K562 (cell line): ENCODE results near the gene CEP78. TPM values are rescaled to one million over a fixed set of nuclear protein-coding genes. Genes with fewer than 3 reads are reported as not detected.

ENCODE experiments used
- ATAC-seq: fragments of 200-7000 bp; cut with Tn5 transposase; 3 replicates; pipeline ENCODE4 v1.9.1; 2020; ENCODE audit warnings: moderate library complexity
- BruUV-seq: library from RNA; stranded (reverse); fragments of 400-500 nt; replicated peaks from 2 replicates; lab custom pipeline; 2021; lab: Mats Ljungman, UMichigan
- CTCF ChIA-PET: fragments of 300-600 bp; formaldehyde crosslinking; extraction: SDS; loops from one replicate; lab custom pipeline; 2021; ENCODE audit warnings: low intra/inter-chr PET ratio; lab: Yijun Ruan, JAX
- POLR2A ChIA-PET: fragments of 300-600, 350-650 bp; sonication (Branson Sonifier 250); formaldehyde crosslinking; extraction: SDS; loops from one replicate; lab custom pipeline; 2021; ENCODE audit warnings: antibody characterized with exemption, inconsistent platforms; lab: Yijun Ruan, JAX
- DNase-seq, 4 experiments: peaks; one replicate each; pipeline versions ENCODE4 v3.0.0 to v3.0.0-alpha.2; 2011 to 2018; ENCODE audit warnings: low spot score in 3 of 4, mixed read lengths in 3 of 4; ENCODE audit errors: extremely low read depth in 1 of 4
- FAIRE-seq: peaks from 2 replicates; lab custom pipeline; 2011; peaks lifted over from hg19 to GRCh38; lab: Jason Lieb, UNC
- H2AFZ ChIP-seq: 2 replicates; pipeline ENCODE4 v1.6.0; 2011; ENCODE audit warnings: low read depth, low read length, control low read depth, inconsistent platforms
- H3K27ac ChIP-seq: fragments of 200-600 bp; 3 replicates; pipeline ENCODE4 v1.8.0; 2011; ENCODE audit warnings: low read depth, mild to moderate bottlenecking, control low read depth, inconsistent platforms, low read length, moderate library complexity, mixed read lengths; ENCODE audit errors: extremely low read depth
- H3K27me3 ChIP-seq, 2 experiments: fragments of 300-600 bp in 1 of 2; 2 replicates in 1 of 2; 3 replicates in 1 of 2; pipeline versions ENCODE4 v1.6.0 to v1.8.0; 2011; ENCODE audit warnings: inconsistent platforms in 2 of 2, low read length in 2 of 2, mild to moderate bottlenecking in 1 of 2, mixed read lengths in 1 of 2, moderate library complexity in 1 of 2; ENCODE audit not compliant: control insufficient read depth in 2 of 2, insufficient read depth in 2 of 2
- H3K36me3 ChIP-seq: fragments of 300-600 bp; 3 replicates; pipeline ENCODE4 v1.8.0; 2011; ENCODE audit warnings: mild to moderate bottlenecking, low read length, inconsistent platforms; ENCODE audit not compliant: control insufficient read depth, insufficient read depth
- H3K4me1 ChIP-seq, 2 experiments: fragments of 200-600 bp in 1 of 2; replicated peaks in 1 of 2; 2 replicates in 1 of 2; 3 replicates in 1 of 2; pipeline versions ENCODE4 v1.5.1 to v1.8.0; 2011; ENCODE audit warnings: inconsistent platforms in 2 of 2, low read length in 2 of 2, mild to moderate bottlenecking in 1 of 2, mixed read lengths in 1 of 2, moderate library complexity in 1 of 2; ENCODE audit not compliant: control insufficient read depth in 2 of 2, insufficient read depth in 2 of 2
- H3K4me2 ChIP-seq: 2 replicates; pipeline ENCODE4 v1.6.1; 2011; ENCODE audit warnings: low read length, control low read depth, inconsistent platforms, mixed read lengths; ENCODE audit not compliant: insufficient read depth
- H3K4me3 ChIP-seq: fragments of 200-600 bp; sonication (generic), shearing (Covaris generic); 2 replicates; pipeline ENCODE4 v1.5.1; 2016; ENCODE audit warnings: control low read depth, inconsistent platforms
- H3K79me2 ChIP-seq: fragments of 200-600 bp; 3 replicates; pipeline ENCODE4 v1.8.0; 2011; ENCODE audit warnings: low read length, inconsistent platforms; ENCODE audit not compliant: control insufficient read depth, insufficient read depth
- H3K9ac ChIP-seq, 2 experiments: 2 replicates each; pipeline versions ENCODE4 v1.6.0 to v1.6.1; 2011; ENCODE audit warnings: low read depth in 2 of 2, low read length in 2 of 2, control low read depth in 1 of 2, inconsistent platforms in 1 of 2, mild to moderate bottlenecking in 1 of 2, mixed read lengths in 1 of 2; ENCODE audit not compliant: insufficient read depth in 1 of 2
- H3K9me1 ChIP-seq: one replicate; pipeline ENCODE4 v1.6.0; 2011; ENCODE audit warnings: inconsistent platforms, mild to moderate bottlenecking, low read length, moderate library complexity; ENCODE audit not compliant: control insufficient read depth, insufficient read depth
- H3K9me3 ChIP-seq: replicated peaks from 2 replicates; pipeline ENCODE4 v1.5.1; 2011; ENCODE audit warnings: low read depth, low read length, inconsistent platforms; ENCODE audit not compliant: control insufficient read depth, insufficient read depth
- H4K20me1 ChIP-seq: replicated peaks from 2 replicates; pipeline ENCODE4 v1.6.1; 2011; ENCODE audit warnings: low read length, inconsistent platforms, mixed read lengths; ENCODE audit not compliant: control insufficient read depth, insufficient read depth
- HLTF ChIP-seq: fragments of 450-650 bp; IDR thresholded peaks from 2 replicates; pipeline ENCODE4 v1.6.1; 2016
- SRSF1 ChIP-seq: fragments of 200-400 bp; formaldehyde crosslinking; IDR thresholded peaks from 2 replicates; pipeline ENCODE4 v1.6.1; 2017; ENCODE audit warnings: mild to moderate bottlenecking, low read depth, low read length, moderate library complexity
- XRCC3 ChIP-seq: fragments of 450-650 bp; IDR thresholded peaks from 2 replicates; pipeline ENCODE4 v1.6.1; 2017; ENCODE audit warnings: mild to moderate bottlenecking, moderate library complexity
- WGBS: fragments of 100-300 bp; shearing (Covaris generic); methylation state at CpG from one replicate; pipeline ENCODE4 v1.1.6; 2016; ENCODE audit warnings: low coverage, mixed read lengths; ENCODE audit not compliant: insufficient coverage; ENCODE audit errors: missing lambda C conversion rate; 5-methylcytosine and 5-hydroxymethylcytosine counted together
- in situ Hi-C: fragments of 300-500 bp; cut with MboI; formaldehyde crosslinking; loops from 4 replicates; pipeline ENCODE4 v1.15.0; 2018; ENCODE audit warnings: inconsistent platforms, mixed read lengths
- intact Hi-C: fragments of 100-400 bp; cut with micrococcal nuclease; formaldehyde crosslinking; loops from 2 replicates; pipeline ENCODE4 v1.14.2; 2022
- polyA plus RNA-seq, 8 experiments: library from polyadenylated mRNA; depleted of rRNA in 4 of 8; stranded (reverse) in 5 of 8; unstranded in 3 of 8; fragments of >200 nt; fragmentation: Nextera tagmentation in 2 of 8; fragmentation: Illumina TruSeq in 1 of 8; extraction: Ambion mirVana in 2 of 8; extraction: Trizol in 1 of 8; gene quantifications; 2 replicates each; pipeline versions ENCODE4 v1.2.1 to v1.2.3, GENCODE V29; 2011 to 2014; ENCODE audit warnings: inconsistent platforms in 1 of 8, missing spikeins in 1 of 8
- total RNA-seq, 7 experiments: library from RNA; depleted of rRNA in 6 of 7; stranded (reverse); fragments of >200 nt in 6 of 7; fragmentation: Illumina TruSeq in 2 of 7; extraction: Trizol in 2 of 7; gene quantifications; 2 replicates each; pipeline versions ENCODE4 v1.2.1 to v1.2.3, GENCODE V29; 2011 to 2021; ENCODE audit warnings: low replicate concordance in 1 of 7
- TF ChIP-seq, protein P1 (sequence below), 3 experiments: fragments of 200-800 bp in 1 of 3; sonication (Bioruptor generic) in 1 of 3; sonication (generic) in 1 of 3; formaldehyde crosslinking in 1 of 3; IDR thresholded peaks; 2 replicates each; pipeline versions ENCODE4 v1.6.1 to v1.8.0; 2016 to 2022; ENCODE audit warnings: mild to moderate bottlenecking in 2 of 3, missing compliant biosample characterization in 2 of 3, missing genetic modification characterization in 2 of 3, missing genetic modification reagents in 1 of 3
- TF ChIP-seq, protein P2 (sequence below): fragments of 250-450 bp; sonication (Bioruptor Pico); IDR thresholded peaks from 2 replicates; pipeline ENCODE4 v1.5.1; 2021; ENCODE audit warnings: mild to moderate bottlenecking

The CEP78 gene
- total and polyA plus RNA-seq, 9 of the 15 experiments (the other 6 are each of a cell fraction or from before 2014, with no cell fraction given): 3.5 to 26.0 (median 21.5) TPM

DNA sequence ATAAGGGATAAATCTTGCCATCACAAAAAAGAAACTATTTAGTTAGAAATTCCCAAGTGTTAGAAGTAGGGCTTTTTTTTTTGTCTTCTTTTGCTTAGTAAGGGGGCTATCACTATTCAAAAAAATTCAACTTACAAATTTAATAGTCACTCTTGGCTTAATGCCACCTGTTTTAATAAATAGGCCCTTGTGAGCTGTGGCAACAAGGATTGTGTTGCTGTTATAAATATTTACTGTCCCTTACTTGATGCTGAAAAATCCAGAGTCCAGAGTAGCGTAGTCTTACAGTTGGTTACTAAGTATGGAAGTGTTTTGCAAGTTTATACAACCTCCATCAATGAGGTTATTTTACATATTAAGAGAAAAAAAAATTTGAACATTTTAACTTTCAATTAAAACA, 21.4 kb upstream of the CEP78 start:
- Histone ChIP-seq H3K4me3 (no peak overlapping the region), H3K9me1 (no peaks in the 10 kb centered on the region), H2AFZ (no peak overlapping the region), H3K4me1 (no peaks in the 10 kb centered on the region), H3K9ac (no peak overlapping the region), H3K79me2 (no peaks in the 10 kb centered on the region), H3K9me3 (no peaks in the 10 kb centered on the region), H3K4me2 (no peak overlapping the region), H3K27ac (no peak overlapping the region), H3K27me3 (peaks cover 0 to 16% of the 10 kb centered on the region in 2 experiments; a peak in 2 of 5 replicates), H3K36me3 (no peaks in the 10 kb centered on the region), H4K20me1 (no peaks in the 10 kb centered on the region)
- ChIA-PET CTCF (no interaction called here), POLR2A (no interaction called here)
- WGBS: 0% methylated on average over 1 of the region's 1 CpG
- no peak for ATAC-seq
- BruUV-seq: no TSS peak
- FAIRE-seq: no peak
- DNase-seq: no peak
- in situ Hi-C loops: no loop called here
- intact Hi-C loops: no loop called here
- TF ChIP-seq HLTF: no peak

DNA sequence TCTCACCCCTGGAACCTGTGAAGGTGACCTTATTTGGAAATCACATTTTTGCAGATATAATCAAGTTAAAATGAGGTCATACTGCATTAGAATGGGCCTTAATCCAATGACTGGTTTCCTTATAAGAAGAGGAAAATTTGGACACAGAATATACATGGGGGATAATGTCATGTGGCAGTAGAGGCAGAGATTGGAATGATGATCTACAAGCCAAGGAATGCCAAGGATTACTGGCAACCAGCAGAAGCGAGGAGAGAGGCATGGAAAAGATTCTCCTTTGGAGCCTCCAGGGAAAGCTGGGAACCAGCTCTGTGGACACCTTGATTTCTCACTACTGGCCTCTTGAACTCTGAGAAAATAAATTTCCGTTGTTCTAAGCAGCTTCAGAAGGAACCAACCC, 20.2 kb upstream of the CEP78 start:
- Histone ChIP-seq H3K79me2 (no peaks in the 10 kb centered on the region), H3K27ac (no peak overlapping the region), H2AFZ (no peak overlapping the region), H3K27me3 (peaks cover 0 to 16% of the 10 kb centered on the region in 2 experiments; a peak in 2 of 5 replicates), H3K4me1 (no peaks in the 10 kb centered on the region), H3K9me3 (no peaks in the 10 kb centered on the region), H3K4me2 (no peak overlapping the region), H4K20me1 (no peaks in the 10 kb centered on the region), H3K9ac (no peak overlapping the region), H3K4me3 (no peak overlapping the region), H3K9me1 (no peaks in the 10 kb centered on the region), H3K36me3 (no peaks in the 10 kb centered on the region)
- intact Hi-C loops: no loop called here
- ChIA-PET POLR2A (interaction anchor here (0.6 to 0.9 kb wide), 2 partner anchors 10 to 1403 kb away, joined by 3 to 7 read pairs; no protein-coding TSS in a partner anchor), CTCF (no interaction called here)
- DNase-seq (no peak), ATAC-seq (no peak), FAIRE-seq (no peak)
- 5% methylated on average over 2 of the region's 2 CpGs for WGBS
- BruUV-seq: no TSS peak
- in situ Hi-C loops: no loop called here
- TF ChIP-seq SRSF1 (no peak), XRCC3 (no peak)
- TF ChIP-seq, protein P1, sequence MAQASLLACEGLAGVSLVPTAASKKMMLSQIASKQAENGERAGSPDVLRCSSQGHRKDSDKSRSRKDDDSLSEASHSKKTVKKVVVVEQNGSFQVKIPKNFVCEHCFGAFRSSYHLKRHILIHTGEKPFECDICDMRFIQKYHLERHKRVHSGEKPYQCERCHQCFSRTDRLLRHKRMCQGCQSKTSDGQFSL (CRISPR knock-in tag; IDR thresholded peaks at IDR 0.05): no peak
- TF ChIP-seq, protein P1 (tag; IDR thresholded peaks at IDR 0.05): no peak
- TF ChIP-seq, protein P2, sequence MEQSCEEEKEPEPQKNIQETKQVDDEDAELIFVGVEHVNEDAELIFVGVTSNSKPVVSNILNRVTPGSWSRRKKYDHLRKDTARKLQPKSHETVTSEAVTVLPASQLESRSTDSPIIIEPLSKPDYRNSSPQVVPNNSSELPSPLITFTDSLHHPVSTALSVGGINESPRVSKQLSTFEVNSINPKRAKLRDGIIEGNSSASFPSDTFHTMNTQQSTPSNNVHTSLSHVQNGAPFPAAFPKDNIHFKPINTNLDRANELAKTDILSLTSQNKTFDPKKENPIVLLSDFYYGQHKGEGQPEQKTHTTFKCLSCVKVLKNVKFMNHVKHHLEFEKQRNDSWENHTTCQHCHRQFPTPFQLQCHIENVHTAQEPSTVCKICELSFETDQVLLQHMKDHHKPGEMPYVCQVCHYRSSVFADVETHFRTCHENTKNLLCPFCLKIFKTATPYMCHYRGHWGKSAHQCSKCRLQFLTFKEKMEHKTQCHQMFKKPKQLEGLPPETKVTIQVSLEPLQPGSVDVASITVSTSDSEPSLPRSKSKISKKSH: no peak
